ENCODE results near the gene YTHDC2. TPM values are rescaled to one million over a fixed set of nuclear protein-coding genes. Genes with fewer than 3 reads are reported as not detected.

YTHDC2 gene
- 23.5 and 24.3 TPM in 2 replicates for total RNA-seq

GRCh38 chr5:113513384-113514288, at the start of gene YTHDC2:
Gene YTHDC2 (plus strand): TSS chr5:113513694. CDS start chr5:113513896, 202 bp downstream.

GRCh38 chr5:113487781-113488644, 25.5 kb upstream of the YTHDC2 start, which contains the start of gene MCC:
Gene MCC (minus strand): TSS chr5:113488453.

Small RNA genes within 50 kb of the gene (small RNA-seq; reads per million reads assigned to genes)
- not detected for gene RNU4ATAC13P

Other genes starting within 250 kb of the YTHDC2 start
- 0.79 TPM in 1 of 2 replicates, not detected in the other for gene TSSK1B, start 78.7 kb upstream of the YTHDC2 start, total RNA-seq
- gene MCC, start 25.2 kb upstream of the YTHDC2 start, total RNA-seq = 6.0 and 11.8 TPM in 2 replicates

Data from placental epithelial cell (primary cell).